Testis (tissue), 2 donors: ENCODE data around the gene NOTUM.

Experiments
- CTCF ChIP-seq, 3 experiments: fragments of 450-650 bp in 2 of 3; fragments of 200-600 bp in 1 of 3; sonication (generic) in 1 of 3; IDR thresholded peaks; one replicate each; pipeline ENCODE4 v1.5.1; 2016 to 2019; ENCODE audit warnings: antibody characterized with exemption in 3 of 3, mild to moderate bottlenecking in 2 of 3, moderate library complexity in 1 of 3
- POLR2A ChIP-seq: fragments of 450-650 bp; IDR thresholded peaks from one replicate; pipeline ENCODE4 v1.6.1; 2017; ENCODE audit warnings: antibody characterized with exemption, mild to moderate bottlenecking, moderate library complexity

GRCh38 chr17:81977211-81977808 is 16.3 kb upstream of the NOTUM start, which contains the start of gene ASPSCR1:
- TF ChIP-seq CTCF (IDR thresholded peaks at IDR 0.05) (no peak), POLR2A (no peak)
